Breast epithelium (tissue), 3 donors: ENCODE data around the gene MYEOV.

Experiments
- CTCF ChIP-seq, 3 donors: fragments of 450-650 bp; IDR thresholded peaks; one replicate each; pipeline ENCODE4 v1.5.1; 2016 to 2017; ENCODE audit warnings: antibody characterized with exemption in 3 of 3, mild to moderate bottlenecking in 3 of 3, moderate library complexity in 3 of 3
- POLR2A ChIP-seq: fragments of 450-650 bp; IDR thresholded peaks from one replicate; pipeline ENCODE4 v1.6.1; 2016; ENCODE audit warnings: antibody characterized with exemption, mild to moderate bottlenecking, moderate library complexity

GRCh38 chr11:69270941-69271340 lies 23.0 kb upstream of the MYEOV start:
- no peak for TF ChIP-seq CTCF (IDR thresholded peaks at IDR 0.05)
- no peak for TF ChIP-seq POLR2A
